HG03521 (cell line): ENCODE measurements around the gene ATP8A2.
"Not testable (repeated sequence)": the region's sequence is repeated elsewhere in the genome, so short reads cannot be mapped to it uniquely, and the experiment has no call there.

Experiments used
- ATAC-seq: cut with Tn5 transposase; IDR thresholded peaks from one replicate; pipeline ENCODE4 v1.9.1; 2021; ENCODE audit warnings: mild to moderate bottlenecking, moderate library complexity; ENCODE audit not compliant: unreplicated experiment

The ATP8A2 gene

GRCh38 chr13:26052337-26052736 lies 680.6 kb downstream of the ATP8A2 start:
- ATAC-seq: no peak

GRCh38 chr13:26053418-26053980 lies 681.7 kb downstream of the ATP8A2 start:
- ATAC-seq: no peak

- no peak for ATAC-seq
These were observed 683.1 kb downstream of the ATP8A2 start for GRCh38 chr13:26054896-26055295.

GRCh38 chr13:26058704-26059103 lies 686.9 kb downstream of the ATP8A2 start:
- ATAC-seq: no peak

- no peak for ATAC-seq
These were observed 688.6 kb downstream of the ATP8A2 start for GRCh38 chr13:26060357-26060756.

- ATAC-seq: no peak
These were observed 689.5 kb downstream of the ATP8A2 start for GRCh38 chr13:26061256-26061655.

GRCh38 chr13:26061947-26062346 lies 690.2 kb downstream of the ATP8A2 start:
- ATAC-seq: no peak

GRCh38 chr13:26062853-26063444 lies 691.2 kb downstream of the ATP8A2 start:
- no peak for ATAC-seq

GRCh38 chr13:26066492-26066891 lies 694.7 kb downstream of the ATP8A2 start:
- not testable (repeated sequence) for ATAC-seq

GRCh38 chr13:26067601-26068000 lies 695.8 kb downstream of the ATP8A2 start:
- no peak for ATAC-seq

- not testable (repeated sequence) for ATAC-seq
These were observed 696.6 kb downstream of the ATP8A2 start for GRCh38 chr13:26068372-26068771.

GRCh38 chr13:26069642-26070041 lies 697.9 kb downstream of the ATP8A2 start:
- ATAC-seq: not testable (repeated sequence)

- no peak for ATAC-seq
These were observed 699.9 kb downstream of the ATP8A2 start for GRCh38 chr13:26071691-26072090.

GRCh38 chr13:26072335-26072734 lies 700.6 kb downstream of the ATP8A2 start:
- not testable (repeated sequence) for ATAC-seq

GRCh38 chr13:26074706-26075105 lies 702.9 kb downstream of the ATP8A2 start:
- no peak for ATAC-seq
